ENCODE data around the gene ADAMTS6.

ADAMTS6 gene

DNA sequence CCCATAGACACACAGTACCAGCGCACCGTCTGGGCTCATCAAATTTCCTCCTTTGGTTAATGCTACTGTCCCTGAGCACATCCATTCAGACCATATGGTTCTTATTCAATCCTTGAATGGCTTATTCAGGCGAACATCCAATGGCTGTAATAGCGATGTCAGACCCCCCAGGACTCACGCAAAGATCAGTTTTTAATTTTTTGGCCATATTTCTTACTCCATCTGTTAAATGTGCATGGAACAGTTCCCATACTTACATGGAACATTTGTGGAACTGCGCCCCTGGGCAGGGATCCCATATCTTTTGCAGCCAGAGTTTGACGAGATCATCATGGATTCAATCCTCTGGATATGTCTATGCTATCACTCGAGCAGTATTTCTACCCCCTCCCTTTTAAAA is 213.2 kb downstream of the ADAMTS6 start:
- no peak for DNase-seq

DNA sequence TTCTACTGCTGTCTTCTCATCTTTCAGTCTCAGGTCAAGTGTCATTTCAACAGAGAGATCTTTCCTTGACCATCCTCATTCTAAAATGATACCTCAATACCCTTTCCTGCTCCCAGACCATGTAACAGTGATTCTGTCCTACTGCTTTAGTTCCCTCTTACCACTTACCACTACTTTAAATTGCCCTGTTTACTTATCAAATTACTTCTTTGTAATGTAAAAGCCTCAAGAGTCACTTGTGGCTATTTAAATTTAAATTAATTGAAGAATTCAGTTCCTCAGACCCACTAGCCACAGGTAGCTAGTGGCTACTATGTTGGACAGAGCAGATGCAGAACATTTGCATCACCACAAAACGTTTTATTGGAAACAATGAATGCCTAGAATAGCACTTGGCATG is 217.3 kb downstream of the ADAMTS6 start:
- DNase-seq: no peak

DNA sequence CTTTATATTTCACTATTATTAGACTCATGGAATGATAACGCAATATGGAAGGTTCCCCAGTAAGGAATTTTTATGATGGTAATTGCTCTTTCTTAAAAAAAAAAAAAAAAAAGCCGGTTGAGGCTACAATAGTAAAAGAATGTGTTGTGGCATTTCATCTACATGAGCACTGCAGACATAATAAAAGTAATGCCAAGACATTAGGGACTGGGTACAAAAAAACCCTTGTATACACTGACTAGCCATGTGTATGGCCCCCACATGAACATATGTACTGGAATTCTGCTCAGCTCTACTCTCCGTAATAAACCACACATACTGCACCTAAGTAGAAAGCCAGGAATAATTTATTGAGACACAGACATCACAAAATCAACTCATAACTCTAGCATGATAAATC is 218.4 kb downstream of the ADAMTS6 start:
- no peak for DNase-seq

DNA sequence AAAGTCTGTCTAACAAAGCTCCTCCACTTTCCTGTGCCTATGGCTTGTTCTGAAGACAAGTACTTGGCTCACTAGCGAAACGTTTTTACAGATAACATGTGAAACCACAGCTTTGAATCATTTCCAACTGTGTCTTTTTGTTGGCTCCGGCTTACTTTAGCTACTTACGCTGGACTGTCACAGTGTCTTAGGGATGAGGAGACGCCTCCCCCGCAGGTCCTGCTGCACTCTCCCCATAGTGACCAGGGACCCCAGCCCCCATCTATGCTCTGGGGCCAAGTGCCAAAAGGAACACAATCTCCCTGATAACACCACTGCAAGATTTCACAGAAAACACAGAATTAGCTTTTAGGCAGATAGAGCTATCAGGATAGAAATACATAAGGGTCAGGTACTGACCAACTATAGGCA is 219.1 kb downstream of the ADAMTS6 start:
- no peak for DNase-seq

DNA sequence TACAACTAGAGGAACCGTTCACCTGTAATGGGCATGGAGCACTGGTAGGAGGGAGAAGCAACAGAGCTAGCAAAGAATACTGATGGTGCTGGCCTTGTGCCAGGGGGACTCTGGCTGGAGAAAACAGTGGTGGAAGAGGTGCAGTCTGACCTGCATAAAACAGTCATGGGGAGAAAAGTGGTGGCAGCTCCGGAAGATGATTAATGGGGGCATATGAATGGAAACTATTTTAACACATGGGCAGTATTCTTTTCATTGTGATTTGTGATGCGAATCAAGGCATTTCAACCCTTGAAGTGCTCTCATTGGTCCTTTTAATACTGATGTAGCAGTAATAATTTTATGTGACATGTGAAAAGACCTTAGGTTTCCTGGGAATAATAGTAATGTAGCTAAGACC is 219.6 kb downstream of the ADAMTS6 start:
- DNase-seq: no peak

DNA sequence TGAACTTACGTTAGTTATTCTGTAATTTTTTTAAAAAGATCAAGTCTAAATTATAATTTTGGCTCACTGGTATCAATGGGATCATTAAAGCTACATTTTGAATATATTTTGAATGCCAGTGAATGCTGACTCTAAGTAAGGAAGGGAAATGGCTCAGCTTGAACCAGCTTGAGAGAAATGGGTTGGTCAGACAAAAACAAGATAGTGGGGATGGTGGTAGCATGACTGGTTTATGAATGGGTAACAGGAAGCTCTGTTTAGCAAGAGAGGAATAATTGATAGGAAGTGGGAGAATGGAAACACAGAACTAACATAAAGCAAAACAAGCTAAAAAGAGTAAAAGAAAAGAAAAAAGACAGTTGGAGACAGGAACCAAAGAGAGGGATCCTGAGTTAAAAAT is 220.2 kb downstream of the ADAMTS6 start:
- DNase-seq: no peak

DNA sequence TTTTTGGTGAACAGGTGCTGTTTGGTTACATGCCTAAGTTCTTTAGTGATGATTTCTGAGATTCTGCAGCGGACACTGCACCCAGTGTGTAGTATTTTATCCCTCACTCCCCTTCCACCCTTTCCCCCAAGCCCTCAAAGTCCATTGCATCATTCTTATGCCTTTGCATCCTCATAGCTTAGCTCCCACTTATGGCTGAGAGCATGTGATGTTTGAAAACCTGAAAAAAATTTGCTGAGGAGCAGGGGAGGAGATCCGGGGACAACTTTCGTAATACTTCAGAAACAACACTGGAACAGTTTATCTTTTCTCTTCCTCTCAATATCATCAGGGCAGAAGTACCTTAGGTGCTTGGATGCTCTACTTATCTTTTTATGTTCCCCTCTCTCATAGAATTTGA is 226.4 kb downstream of the ADAMTS6 start:
- DNase-seq: no peak

DNA sequence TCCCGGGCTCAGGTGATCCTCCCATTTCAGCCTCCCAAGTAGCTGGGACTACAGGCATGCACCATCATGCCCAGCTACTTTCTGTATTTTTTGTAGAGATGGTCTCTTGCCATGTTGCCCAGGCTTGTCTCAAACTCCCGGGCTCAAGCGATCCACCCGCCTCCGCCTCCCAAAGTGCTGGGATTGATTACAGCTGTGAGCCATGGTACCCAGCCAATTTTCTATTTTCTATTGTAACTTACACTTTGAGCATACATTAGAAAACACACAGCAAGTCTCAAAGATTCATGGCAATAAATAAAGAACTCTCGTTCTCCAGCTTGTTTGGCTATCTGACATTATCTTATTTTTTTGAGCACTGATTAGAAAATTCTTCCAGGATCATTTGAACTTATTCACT is 228.7 kb downstream of the ADAMTS6 start:
- DNase-seq: no peak

DNA sequence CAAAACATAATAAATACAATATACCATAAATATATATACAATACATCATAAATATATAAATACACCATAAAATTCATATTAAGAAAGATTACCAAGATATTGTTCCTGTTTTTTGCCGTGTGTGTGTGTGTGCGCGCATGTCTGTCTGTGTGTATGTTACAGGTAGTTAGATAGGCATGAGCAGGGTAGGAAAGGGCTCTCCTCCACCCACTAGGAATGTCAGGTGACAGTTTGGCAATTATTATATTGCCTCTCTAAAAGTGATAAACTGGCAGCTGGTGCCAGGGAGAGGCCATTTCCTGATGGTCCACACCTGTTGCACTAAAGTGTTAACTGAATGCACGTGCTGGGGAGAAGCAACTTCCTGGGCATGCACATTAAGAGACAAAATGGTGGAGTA is 232.8 kb downstream of the ADAMTS6 start:
- DNase-seq: no peak

DNA sequence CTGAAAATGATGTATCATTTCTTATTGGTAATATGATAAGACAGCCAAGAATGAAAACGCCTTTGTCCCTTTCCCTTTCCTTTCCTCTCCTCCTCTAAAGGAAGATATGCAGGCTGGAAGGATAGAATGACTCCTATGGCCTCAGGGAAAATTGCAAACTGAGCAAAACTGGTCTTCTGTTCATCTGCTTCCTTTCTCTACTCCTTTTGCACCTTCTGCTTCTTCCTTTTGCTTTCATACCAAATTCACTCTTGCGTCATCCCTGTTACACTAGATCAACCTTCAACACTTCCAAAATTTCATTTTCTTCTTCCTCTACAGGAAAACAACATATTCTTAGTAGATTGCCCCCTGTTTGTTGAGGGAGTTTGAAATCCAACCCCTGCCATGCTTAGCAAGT is 234.1 kb downstream of the ADAMTS6 start:
- no peak for DNase-seq

DNA sequence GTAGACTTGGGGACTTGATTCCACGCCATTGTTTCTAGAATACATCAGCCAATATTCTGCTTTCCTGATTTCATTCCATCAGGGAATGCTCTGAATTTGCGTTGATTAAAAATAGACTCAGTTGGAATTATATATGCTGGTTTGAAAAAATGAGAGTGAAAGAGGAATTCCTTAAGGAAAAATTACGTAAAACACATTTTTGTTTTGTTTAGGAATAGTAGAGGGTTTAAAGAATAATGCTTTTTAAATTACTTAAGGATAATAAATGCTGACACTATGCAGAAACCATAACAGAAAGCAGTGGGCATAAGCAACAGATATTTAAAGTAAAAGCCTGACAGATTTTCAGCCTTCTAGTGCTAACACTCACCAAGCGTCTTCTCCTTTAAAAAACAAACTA is 235.0 kb downstream of the ADAMTS6 start:
- DNase-seq: no peak

DNA sequence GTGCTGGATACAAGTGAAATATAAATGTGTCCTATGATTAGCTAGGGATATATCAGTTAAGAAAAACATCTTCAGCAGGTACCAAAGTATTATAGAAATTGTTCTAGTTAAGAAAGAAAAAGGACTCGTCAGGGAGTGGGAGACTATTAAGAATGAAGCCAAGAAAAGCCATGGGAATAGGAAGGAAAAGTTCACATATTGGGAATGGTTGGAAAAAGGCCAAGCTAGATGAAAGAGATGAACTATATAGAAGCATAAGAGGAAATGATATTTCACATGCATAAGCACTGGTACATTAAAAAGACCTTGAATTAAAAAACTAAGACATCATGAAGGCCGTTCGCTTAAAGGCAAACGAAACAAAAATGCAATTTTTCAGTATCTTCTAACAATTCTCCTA is 237.7 kb downstream of the ADAMTS6 start:
- DNase-seq: no peak

DNA sequence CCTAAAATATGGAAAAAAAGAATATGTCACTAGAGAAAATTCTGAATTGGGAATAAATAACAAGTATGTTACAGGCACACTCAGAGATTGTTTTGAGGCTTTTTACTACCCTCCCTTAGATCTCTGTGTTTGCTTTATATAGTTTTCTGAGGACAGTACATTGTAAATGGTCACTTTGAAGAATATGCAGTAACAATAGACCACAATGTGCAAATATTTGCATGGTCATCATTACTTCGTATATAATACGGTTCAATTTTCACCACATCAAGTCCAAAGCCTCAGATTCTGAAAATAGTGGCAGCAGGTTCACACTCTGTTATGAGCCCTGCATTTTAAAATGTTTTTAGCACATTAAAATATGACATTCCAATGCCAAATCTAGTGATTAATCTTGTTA is 238.6 kb downstream of the ADAMTS6 start:
- no peak for DNase-seq

DNA sequence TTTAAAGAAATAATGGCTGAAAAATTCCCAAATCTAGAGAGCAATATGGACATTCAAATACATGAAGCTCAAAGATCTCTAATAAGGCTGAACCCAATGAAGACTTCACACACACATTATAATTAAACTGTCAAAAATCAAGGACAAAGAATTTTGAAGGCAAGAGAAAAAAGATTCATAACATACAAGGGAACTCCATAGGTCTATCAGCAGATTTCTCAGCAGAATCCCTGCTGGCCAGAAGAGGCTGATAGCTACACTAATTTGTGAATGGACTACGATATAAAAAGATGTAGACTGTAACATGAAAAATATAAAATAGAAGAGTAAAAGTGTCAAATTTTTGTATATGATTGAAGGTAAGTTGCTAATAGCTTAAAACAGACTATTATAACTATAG is 251.9 kb downstream of the ADAMTS6 start:
- DNase-seq: no peak

DNA sequence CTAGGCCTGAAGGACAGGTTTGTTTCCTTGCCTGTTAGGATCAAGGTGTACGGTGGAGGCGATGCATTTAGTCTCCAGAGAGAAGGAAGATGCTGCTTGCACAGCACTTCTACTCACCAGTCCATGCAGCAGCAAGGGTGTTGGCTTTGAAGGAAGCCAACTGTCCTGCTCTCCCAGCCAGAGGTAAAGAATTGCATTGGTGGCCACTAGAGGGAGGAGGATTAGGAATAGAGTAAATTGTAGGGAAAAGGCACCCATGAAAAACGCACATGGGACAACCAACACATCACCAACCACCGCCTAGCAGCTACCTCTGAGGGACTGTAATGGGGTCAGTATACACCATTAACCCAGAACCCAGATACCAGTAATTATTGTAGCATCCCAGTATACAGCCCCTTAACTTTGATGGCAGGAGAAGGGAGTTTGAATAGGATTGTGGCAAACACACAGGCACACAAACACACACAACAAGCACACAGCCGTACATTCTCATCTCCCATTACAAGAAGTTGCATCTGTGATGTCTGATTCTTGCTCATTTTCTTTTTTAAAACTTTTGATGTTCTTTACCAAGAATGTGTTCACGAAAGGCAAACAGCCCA is 267.7 kb downstream of the ADAMTS6 start:
- DNase-seq: no peak

DNA sequence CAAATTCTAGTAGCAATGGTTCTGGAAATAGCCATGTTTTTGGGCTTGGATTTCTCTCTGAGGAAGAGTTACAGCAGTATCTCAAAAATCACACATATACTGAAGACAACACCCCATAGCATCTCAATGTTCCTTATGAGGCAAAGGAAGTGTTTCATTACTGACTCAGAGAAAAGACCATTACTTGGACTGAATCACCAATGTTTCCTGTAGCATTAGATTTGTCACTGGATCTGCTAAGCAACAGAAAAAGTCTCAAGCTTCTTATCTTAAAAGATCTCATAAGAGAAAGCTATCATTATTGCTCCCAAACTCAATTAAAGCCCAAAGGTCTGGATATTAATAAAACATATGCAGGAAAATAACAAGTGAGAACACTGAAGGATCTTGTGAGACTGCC is 272.4 kb downstream of the ADAMTS6 start:
- DNase-seq: no peak

DNA sequence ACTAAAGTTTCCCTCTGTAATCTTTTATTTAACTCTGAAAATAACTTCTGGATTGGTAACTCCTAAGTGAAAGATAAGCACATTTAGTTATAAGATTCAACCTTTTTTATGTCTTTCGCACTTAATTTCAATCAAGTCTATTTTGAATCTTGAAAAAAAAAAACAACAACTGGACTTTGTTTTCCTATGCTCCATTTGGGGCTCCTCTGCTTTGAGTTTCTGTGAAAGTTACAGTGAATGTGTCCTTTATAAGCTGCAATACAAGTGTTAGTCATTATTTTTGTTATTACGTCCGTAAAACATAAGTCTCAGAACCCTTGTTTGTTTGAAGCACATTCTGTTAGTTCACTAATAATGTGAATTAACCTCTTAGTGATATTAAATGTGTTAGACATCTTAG is 276.8 kb downstream of the ADAMTS6 start:
- DNase-seq: no peak

DNA sequence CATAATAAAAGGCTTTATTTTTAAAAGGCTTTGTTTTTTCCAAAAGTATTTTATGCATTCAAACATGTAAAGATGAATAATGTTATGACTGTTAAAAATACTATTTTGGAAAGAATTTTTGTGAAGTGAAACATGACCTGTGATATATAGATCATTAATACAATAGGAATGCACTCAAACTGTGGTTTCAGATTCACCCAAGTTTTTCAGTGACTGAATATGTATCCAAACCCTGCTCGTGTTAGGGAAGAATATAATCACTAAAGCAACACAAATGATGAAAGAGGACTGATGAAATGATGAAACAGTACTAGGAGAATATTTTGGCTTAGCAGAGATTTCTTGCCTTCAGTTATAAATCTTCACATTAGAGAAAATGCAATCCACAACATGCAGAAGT is 278.0 kb downstream of the ADAMTS6 start:
- no peak for DNase-seq

DNA sequence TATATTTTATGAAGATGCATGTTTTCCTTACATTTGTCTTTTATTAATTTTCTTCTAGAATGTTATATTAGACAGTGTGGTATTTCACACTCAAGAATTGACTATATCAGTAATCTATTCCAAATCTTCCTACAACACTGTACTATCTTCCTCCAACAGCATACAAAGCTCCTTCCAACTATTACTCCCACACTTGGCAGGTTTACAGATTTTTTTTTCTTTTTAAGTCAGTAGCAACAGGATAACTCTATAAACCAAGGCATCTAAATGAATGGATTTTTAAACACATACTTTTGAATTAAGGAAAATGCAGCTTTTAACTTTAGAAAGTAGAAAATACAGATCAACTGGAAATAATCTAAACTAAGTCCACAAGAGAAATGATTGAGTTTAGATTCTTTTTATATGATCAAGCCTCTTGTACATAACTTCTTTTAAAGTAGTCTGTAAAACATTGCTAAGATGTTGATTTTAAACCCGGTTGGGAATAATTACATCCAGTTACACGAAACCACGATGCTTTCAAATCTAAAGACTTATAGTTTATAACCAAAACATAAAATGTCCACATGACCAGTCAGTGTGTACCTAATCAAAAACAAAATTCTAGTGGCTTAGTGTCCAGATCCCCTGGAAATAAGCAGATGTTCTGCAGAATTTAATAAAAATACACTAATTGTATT is 281.6 kb downstream of the ADAMTS6 start:
- no peak for DNase-seq

DNA sequence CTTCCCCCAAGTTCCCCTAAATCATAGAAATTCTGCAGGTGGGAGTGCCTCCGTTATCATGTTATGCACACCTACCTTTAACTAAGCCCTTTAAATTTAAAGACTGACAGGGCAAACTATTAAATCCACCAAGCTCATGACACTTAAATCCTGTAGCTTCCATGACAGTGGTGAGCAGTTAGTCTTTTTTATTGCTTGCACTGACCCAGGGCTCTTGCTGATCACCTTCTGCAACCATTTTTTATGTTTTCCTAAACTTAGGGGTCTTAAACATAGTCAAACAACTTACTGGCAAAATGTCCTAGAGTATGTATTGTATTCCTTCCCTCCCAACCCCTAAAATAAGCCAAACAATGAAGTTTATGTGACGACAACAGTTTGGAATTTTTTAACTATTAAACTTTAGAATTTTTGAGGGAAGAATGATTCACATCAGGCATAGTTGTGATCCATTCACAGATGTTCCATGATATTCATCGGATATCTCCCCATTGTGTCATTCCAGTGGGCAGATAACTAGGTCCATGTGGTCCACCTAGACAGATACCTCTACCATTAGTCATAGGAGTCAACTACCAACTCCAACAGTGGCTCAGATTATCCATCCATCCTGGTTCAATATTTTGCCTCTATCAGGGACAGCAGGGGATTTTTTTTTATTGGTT is 283.1 kb downstream of the ADAMTS6 start:
- no peak for DNase-seq

DNA sequence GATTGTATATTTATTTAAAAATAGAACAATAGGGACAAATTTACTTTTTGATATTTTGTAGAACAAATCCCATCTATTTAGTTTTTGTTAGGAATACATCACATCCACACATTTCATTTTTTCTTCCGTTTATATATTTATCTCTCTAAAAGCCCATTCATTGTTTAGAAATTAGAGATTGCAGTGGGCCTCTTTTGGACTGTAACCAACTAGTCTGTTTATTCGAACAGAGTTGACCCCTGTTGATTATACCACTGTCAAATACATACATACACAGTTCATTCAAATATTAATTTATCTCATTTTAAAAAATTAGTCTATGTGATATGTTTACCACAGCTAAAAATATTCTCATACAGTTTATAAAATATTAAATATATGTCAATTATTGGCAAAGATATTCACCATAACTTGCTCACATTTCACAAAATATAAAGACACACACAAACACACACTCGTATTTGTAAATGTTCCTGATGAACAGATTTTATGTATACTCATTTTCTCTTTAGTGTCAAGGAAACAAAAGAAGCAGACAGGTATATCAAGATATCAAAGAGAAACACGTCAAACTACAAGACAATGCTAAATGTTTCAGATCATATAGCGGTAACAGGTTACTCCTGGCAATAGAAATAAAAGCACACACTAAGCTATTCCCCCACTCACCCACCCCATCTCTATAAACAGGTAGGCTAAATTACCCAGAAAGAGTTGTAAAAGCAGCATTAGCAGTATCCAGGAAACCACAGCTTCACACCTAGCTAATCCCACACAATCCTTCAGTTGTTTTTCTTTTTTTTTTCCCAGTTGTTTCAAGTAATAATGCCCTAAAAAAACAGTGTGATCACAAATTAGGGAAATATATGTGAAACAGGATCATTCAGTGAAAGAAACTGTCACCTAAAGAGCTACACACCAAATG is 283.9 kb downstream of the ADAMTS6 start:
- no peak for DNase-seq

DNA sequence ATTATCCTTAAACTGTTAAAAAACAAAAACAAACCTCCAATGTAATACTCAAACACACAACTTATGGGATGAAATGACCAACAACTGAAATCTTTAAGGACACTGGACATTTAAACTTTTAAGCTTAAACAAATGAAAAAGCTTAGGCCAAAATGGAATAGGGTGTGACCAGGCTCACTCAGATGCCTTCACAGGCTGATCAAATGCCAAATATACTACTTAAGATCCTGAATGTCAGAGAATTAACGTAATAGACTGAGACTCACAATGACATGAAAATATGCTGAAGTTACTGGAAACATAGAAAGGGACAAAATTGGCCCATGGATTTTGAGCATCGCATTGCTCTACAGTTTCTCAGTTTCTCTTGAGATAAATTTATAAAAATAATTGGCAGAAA is 286.8 kb downstream of the ADAMTS6 start:
- no peak for DNase-seq

DNA sequence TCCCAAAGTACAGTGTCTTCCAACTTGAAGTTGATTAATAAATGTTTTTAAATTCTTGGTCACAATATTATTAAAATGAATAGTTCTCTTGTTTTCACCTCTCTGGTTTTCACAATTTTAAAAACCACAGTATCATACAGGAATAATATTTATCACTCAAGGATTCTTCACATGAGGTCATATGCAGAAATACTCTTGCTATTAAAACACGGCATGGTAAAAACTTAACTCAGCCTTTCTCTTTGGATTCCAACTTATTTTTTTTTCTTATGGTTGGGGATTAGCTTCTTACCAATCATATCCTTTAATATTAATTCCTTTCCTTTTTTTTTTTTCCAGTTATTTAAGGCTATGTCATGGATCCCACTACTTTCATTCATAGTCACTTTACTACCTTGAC is 289.4 kb downstream of the ADAMTS6 start:
- no peak for DNase-seq
